WTC11 (cell line): Measurements from ENCODE around the gene MICAL2. TPM values are rescaled to one million over a fixed set of nuclear protein-coding genes. Genes with fewer than 3 reads are reported as not detected.

Experiments used
- ATAC-seq: fragments of 200-7000 bp; cut with Tn5 transposase; 2 replicates; pipeline ENCODE4 v1.10.0; 2021; ENCODE audit warnings: mild to moderate bottlenecking, moderate library complexity
- CTCF ChIA-PET: fragments of 300-600 bp; sonication (Branson Sonifier 250); formaldehyde crosslinking; loops from one replicate; lab custom pipeline; 2021; ENCODE audit warnings: antibody characterized with exemption; lab: Charles Lee
- POLR2A ChIA-PET: fragments of 350-600 bp; sonication (Branson Sonifier 250); formaldehyde crosslinking; loops from one replicate; lab custom pipeline; 2021; ENCODE audit warnings: antibody characterized with exemption; lab: Charles Lee
- DNase-seq: peaks from one replicate; pipeline ENCODE4 v3.0.0; 2021; ENCODE audit warnings: low spot score
- H3K27ac Mint-ChIP-seq: 2 replicates; pipeline ENCODE4 v1.8.0; 2021; ENCODE audit warnings: mixed read lengths
- H3K27me3 Mint-ChIP-seq: 2 replicates; pipeline ENCODE4 v1.8.0; 2021; ENCODE audit warnings: low read depth, mild to moderate bottlenecking, moderate library complexity, mixed read lengths
- H3K36me3 Mint-ChIP-seq: 2 replicates; pipeline ENCODE4 v1.8.0; 2021; ENCODE audit warnings: mixed read lengths
- H3K4me1 Mint-ChIP-seq: 2 replicates; pipeline ENCODE4 v1.8.0; 2022; ENCODE audit warnings: mixed read lengths
- H3K4me3 Mint-ChIP-seq: 2 replicates; pipeline ENCODE4 v1.8.0; 2021; ENCODE audit warnings: mild to moderate bottlenecking, moderate library complexity, mixed read lengths
- H3K9me3 Mint-ChIP-seq: 2 replicates; pipeline ENCODE4 v1.8.0; 2021; ENCODE audit warnings: mixed read lengths
- CDX4 ChIP-seq: fragments of 250-450 bp; sonication (Bioruptor Pico); IDR thresholded peaks from 2 replicates; pipeline ENCODE4 v1.9.0; 2021; ENCODE audit warnings: moderate library complexity, mild to moderate bottlenecking, inconsistent platforms, borderline replicate concordance
- FOXJ3 ChIP-seq: sonication (generic); formaldehyde crosslinking; IDR thresholded peaks from 2 replicates; pipeline ENCODE4 v1.9.0; 2021; ENCODE audit warnings: missing genetic modification reagents, mild to moderate bottlenecking, borderline replicate concordance
- JAZF1 ChIP-seq: fragments of 250-450 bp; sonication (Bioruptor Pico); IDR thresholded peaks from 2 replicates; pipeline ENCODE4 v1.9.0; 2021; ENCODE audit warnings: moderate library complexity, mild to moderate bottlenecking, inconsistent platforms
- KAT7 ChIP-seq: sonication (generic); formaldehyde crosslinking; IDR thresholded peaks from 2 replicates; pipeline ENCODE4 v1.8.1; 2023; ENCODE audit warnings: missing genetic modification reagents, mild to moderate bottlenecking, borderline replicate concordance
- MAX ChIP-seq: sonication (generic); formaldehyde crosslinking; IDR thresholded peaks from 2 replicates; pipeline ENCODE4 v1.8.0; 2022; ENCODE audit warnings: mild to moderate bottlenecking, missing genetic modification reagents
- NFYB ChIP-seq: sonication (generic); formaldehyde crosslinking; conservative IDR thresholded peaks from 2 replicates; pipeline ENCODE4 v1.8.0; 2022; ENCODE audit warnings: low read depth, missing genetic modification reagents
- NR3C1 ChIP-seq: sonication (generic); formaldehyde crosslinking; conservative IDR thresholded peaks from 2 replicates; pipeline ENCODE4 v1.8.1; 2023; ENCODE audit warnings: low read depth, mild to moderate bottlenecking, missing genetic modification reagents
- PRRX2 ChIP-seq: fragments of 250-450 bp; sonication (Bioruptor Pico); IDR thresholded peaks from 2 replicates; pipeline ENCODE4 v1.8.0; 2021; ENCODE audit warnings: mild to moderate bottlenecking
- RELA ChIP-seq: sonication (generic); formaldehyde crosslinking; IDR thresholded peaks from 2 replicates; pipeline ENCODE4 v1.8.1; 2022; ENCODE audit warnings: missing genetic modification reagents, mild to moderate bottlenecking, borderline replicate concordance
- TEAD1 ChIP-seq: sonication (generic); formaldehyde crosslinking; IDR thresholded peaks from 2 replicates; pipeline ENCODE4 v1.8.0; 2022; ENCODE audit warnings: mild to moderate bottlenecking, missing genetic modification reagents
- ZBTB21 ChIP-seq: sonication (generic); formaldehyde crosslinking; IDR thresholded peaks from 2 replicates; pipeline ENCODE4 v1.8.1; 2023; ENCODE audit warnings: mild to moderate bottlenecking, missing genetic modification reagents, borderline replicate concordance
- ZNF232 ChIP-seq: sonication (generic); formaldehyde crosslinking; IDR thresholded peaks from 2 replicates; pipeline ENCODE4 v1.8.0; 2022; ENCODE audit warnings: mild to moderate bottlenecking, missing genetic modification reagents
- ZNF317 ChIP-seq: sonication (generic); formaldehyde crosslinking; IDR thresholded peaks from 2 replicates; pipeline ENCODE4 v1.8.1; 2023; ENCODE audit warnings: low read depth, mild to moderate bottlenecking, moderate library complexity, missing genetic modification reagents, borderline replicate concordance
- ZSCAN18 ChIP-seq: fragments of 250-450 bp; sonication (Bioruptor Pico); IDR thresholded peaks from 2 replicates; pipeline ENCODE4 v2.1.2; 2022; ENCODE audit warnings: mild to moderate bottlenecking, moderate library complexity
- total RNA-seq: library from RNA; stranded (reverse); gene quantifications from 3 replicates; pipeline ENCODE4 v1.2.3, GENCODE V29; 2021
- TF ChIP-seq, protein P1 (sequence below): fragments of 250-450 bp; sonication (Bioruptor Pico); IDR thresholded peaks from 2 replicates; pipeline ENCODE4 v1.9.0; 2021; ENCODE audit warnings: mild to moderate bottlenecking
- TF ChIP-seq, protein P2 (sequence below): sonication (generic); formaldehyde crosslinking; conservative IDR thresholded peaks from 2 replicates; pipeline ENCODE4 v1.8.1; 2022; ENCODE audit warnings: mild to moderate bottlenecking, missing genetic modification reagents
- TF ChIP-seq, protein P3 (sequence below): sonication (generic); formaldehyde crosslinking; IDR thresholded peaks from 2 replicates; pipeline ENCODE4 v1.8.1; 2023; ENCODE audit warnings: mild to moderate bottlenecking, missing genetic modification reagents
- TF ChIP-seq, protein P4 (sequence below): sonication (generic); formaldehyde crosslinking; IDR thresholded peaks from 2 replicates; pipeline ENCODE4 v1.8.1; 2023; ENCODE audit warnings: mild to moderate bottlenecking, moderate library complexity, missing genetic modification reagents
- TF ChIP-seq, protein P5 (sequence below): sonication (generic); formaldehyde crosslinking; IDR thresholded peaks from 2 replicates; pipeline ENCODE4 v1.8.1; 2022; ENCODE audit warnings: low read depth, mild to moderate bottlenecking, moderate library complexity, missing genetic modification reagents, borderline replicate concordance

The MICAL2 gene
- total RNA-seq, 1 experiment from 2014 or later: 3.1 TPM

DNA sequence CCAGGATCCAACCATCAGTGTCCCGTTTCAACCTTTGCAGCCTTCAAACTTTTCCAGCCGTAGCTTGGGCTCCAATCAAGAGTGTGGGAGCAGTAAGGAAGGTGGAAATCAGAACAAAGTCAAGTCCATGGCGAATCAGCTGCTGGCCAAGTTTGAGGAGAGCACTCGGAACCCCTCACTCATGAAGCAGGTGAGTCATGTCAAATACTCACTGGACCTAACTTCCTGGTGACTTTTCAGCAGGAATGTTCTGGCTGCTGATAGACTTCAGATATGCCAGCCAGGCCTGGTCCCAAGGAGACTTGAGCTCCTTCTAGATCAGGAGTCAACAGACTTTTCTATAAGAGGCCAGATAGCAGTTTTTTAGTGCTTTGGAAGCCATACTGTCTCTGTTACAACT lies 129.0 kb downstream of the MICAL2 start:
- Mint-ChIP-seq H3K9me3 (no peaks in the 10 kb centered on the region), H3K36me3 (no peaks in the 10 kb centered on the region), H3K4me1 (peaks cover 26% of the 10 kb centered on the region), H3K27ac (no peak overlapping the region), H3K27me3 (no peaks in the 10 kb centered on the region), H3K4me3 (no peak overlapping the region)
- ChIA-PET POLR2A (no interaction called here), CTCF (interaction anchor here (1.0 to 1.2 kb wide), 2 partner anchors 188 to 192 kb away, joined by 3 read pairs; no protein-coding TSS in a partner anchor)
- TF ChIP-seq ZBTB21 (CRISPR knock-in tag) (no peak), ZSCAN18 (CRISPR knock-in tag) (no peak)
- TF ChIP-seq, protein P1, sequence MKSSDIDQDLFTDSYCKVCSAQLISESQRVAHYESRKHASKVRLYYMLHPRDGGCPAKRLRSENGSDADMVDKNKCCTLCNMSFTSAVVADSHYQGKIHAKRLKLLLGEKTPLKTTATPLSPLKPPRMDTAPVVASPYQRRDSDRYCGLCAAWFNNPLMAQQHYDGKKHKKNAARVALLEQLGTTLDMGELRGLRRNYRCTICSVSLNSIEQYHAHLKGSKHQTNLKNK: no peak
- DNase-seq (no peak), ATAC-seq (no peak)

GRCh38 chr11:12239804-12240371 lies 129.5 kb downstream of the MICAL2 start:
- Mint-ChIP-seq H3K27me3 (no peaks in the 10 kb centered on the region), H3K36me3 (no peaks in the 10 kb centered on the region), H3K4me1 (peaks cover 26% of the 10 kb centered on the region), H3K27ac (no peak overlapping the region), H3K4me3 (no peak overlapping the region), H3K9me3 (no peaks in the 10 kb centered on the region)
- no peak for TF ChIP-seq ZNF317 (CRISPR knock-in tag)
- TF ChIP-seq JAZF1: no peak
- no peak for TF ChIP-seq KAT7 (CRISPR knock-in tag)
- TF ChIP-seq PRRX2 (CRISPR knock-in tag): no peak
- TF ChIP-seq RELA: no peak
- TF ChIP-seq ZNF232 (CRISPR knock-in tag): no peak
- no peak for TF ChIP-seq MAX (CRISPR knock-in tag)
- TF ChIP-seq, protein P2, sequence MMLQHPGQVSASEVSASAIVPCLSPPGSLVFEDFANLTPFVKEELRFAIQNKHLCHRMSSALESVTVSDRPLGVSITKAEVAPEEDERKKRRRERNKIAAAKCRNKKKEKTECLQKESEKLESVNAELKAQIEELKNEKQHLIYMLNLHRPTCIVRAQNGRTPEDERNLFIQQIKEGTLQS: no peak
- no peak for TF ChIP-seq FOXJ3 (CRISPR knock-in tag)
- ATAC-seq: no peak
- CTCF ChIA-PET: interaction anchor here (1.2 kb wide), 1 partner anchor 192 kb away, joined by 3 read pairs; no protein-coding TSS in a partner anchor
- DNase-seq: no peak
- POLR2A ChIA-PET: no interaction called here

- CTCF ChIA-PET: interaction anchor here (0.6 kb wide), 1 partner anchor 258 kb away, joined by 3 read pairs; no protein-coding TSS in a partner anchor
- no peak overlapping the region for H3K4me3 Mint-ChIP-seq
- no peak overlapping the region for H3K27ac Mint-ChIP-seq
- DNase-seq (no peak), ATAC-seq (no peak)
- POLR2A ChIA-PET: no interaction called here
- H3K36me3 Mint-ChIP-seq: no peaks in the 10 kb centered on the region
- H3K9me3 Mint-ChIP-seq: no peaks in the 10 kb centered on the region
- no peaks in the 10 kb centered on the region for H3K27me3 Mint-ChIP-seq
- TF ChIP-seq PRRX2 (CRISPR knock-in tag) (no peak), NFYB (no peak), NR3C1 (CRISPR knock-in tag) (no peak), KAT7 (CRISPR knock-in tag) (no peak)
- TF ChIP-seq, protein P3, sequence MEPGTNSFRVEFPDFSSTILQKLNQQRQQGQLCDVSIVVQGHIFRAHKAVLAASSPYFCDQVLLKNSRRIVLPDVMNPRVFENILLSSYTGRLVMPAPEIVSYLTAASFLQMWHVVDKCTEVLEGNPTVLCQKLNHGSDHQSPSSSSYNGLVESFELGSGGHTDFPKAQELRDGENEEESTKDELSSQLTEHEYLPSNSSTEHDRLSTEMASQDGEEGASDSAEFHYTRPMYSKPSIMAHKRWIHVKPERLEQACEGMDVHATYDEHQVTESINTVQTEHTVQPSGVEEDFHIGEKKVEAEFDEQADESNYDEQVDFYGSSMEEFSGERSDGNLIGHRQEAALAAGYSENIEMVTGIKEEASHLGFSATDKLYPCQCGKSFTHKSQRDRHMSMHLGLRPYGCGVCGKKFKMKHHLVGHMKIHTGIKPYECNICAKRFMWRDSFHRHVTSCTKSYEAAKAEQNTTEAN (CRISPR knock-in tag): no peak
- H3K4me1 Mint-ChIP-seq: peaks cover 26% of the 10 kb centered on the region
Observed at GRCh38 chr11:12240677-12241076, 130.3 kb downstream of the MICAL2 start.

- no peaks in the 10 kb centered on the region for H3K36me3 Mint-ChIP-seq
- H3K27ac Mint-ChIP-seq: no peak overlapping the region
- POLR2A ChIA-PET: no interaction called here
- CTCF ChIA-PET: no interaction called here
- no peaks in the 10 kb centered on the region for H3K9me3 Mint-ChIP-seq
- no peaks in the 10 kb centered on the region for H3K27me3 Mint-ChIP-seq
- no peak for DNase-seq
- H3K4me3 Mint-ChIP-seq: no peak overlapping the region
- ATAC-seq: no peak
- peaks cover 26% of the 10 kb centered on the region for H3K4me1 Mint-ChIP-seq
- TF ChIP-seq TEAD1 (no peak), ZNF232 (CRISPR knock-in tag) (no peak), CDX4 (no peak), PRRX2 (CRISPR knock-in tag) (no peak)
- TF ChIP-seq, protein P4, sequence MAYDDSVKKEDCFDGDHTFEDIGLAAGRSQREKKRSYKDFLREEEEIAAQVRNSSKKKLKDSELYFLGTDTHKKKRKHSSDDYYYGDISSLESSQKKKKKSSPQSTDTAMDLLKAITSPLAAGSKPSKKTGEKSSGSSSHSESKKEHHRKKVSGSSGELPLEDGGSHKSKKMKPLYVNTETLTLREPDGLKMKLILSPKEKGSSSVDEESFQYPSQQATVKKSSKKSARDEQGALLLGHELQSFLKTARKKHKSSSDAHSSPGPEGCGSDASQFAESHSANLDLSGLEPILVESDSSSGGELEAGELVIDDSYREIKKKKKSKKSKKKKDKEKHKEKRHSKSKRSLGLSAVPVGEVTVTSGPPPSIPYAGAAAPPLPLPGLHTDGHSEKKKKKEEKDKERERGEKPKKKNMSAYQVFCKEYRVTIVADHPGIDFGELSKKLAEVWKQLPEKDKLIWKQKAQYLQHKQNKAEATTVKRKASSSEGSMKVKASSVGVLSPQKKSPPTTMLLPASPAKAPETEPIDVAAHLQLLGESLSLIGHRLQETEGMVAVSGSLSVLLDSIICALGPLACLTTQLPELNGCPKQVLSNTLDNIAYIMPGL (CRISPR knock-in tag): no peak
- TF ChIP-seq, protein P5, sequence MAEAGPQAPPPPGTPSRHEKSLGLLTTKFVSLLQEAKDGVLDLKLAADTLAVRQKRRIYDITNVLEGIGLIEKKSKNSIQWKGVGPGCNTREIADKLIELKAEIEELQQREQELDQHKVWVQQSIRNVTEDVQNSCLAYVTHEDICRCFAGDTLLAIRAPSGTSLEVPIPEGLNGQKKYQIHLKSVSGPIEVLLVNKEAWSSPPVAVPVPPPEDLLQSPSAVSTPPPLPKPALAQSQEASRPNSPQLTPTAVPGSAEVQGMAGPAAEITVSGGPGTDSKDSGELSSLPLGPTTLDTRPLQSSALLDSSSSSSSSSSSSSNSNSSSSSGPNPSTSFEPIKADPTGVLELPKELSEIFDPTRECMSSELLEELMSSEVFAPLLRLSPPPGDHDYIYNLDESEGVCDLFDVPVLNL (CRISPR knock-in tag): no peak
Observed at GRCh38 chr11:12241401-12241800, 131.0 kb downstream of the MICAL2 start.
